HS-27A (cell line): ENCODE measurements around the gene ST7.

Source experiments
- DNase-seq: peaks from one replicate; pipeline ENCODE4 v3.0.0-alpha.2; 2012; ENCODE audit warnings: low read depth, missing footprints

The ST7 gene

GRCh38 chr7:116978006-116978405 lies 24.7 kb downstream of the ST7 start:
- no peak for DNase-seq

- DNase-seq = no peak
These were observed 26.1 kb downstream of the ST7 start for GRCh38 chr7:116979430-116979829.

GRCh38 chr7:116980354-116980753 lies 27.1 kb downstream of the ST7 start:
- no peak for DNase-seq

DNA sequence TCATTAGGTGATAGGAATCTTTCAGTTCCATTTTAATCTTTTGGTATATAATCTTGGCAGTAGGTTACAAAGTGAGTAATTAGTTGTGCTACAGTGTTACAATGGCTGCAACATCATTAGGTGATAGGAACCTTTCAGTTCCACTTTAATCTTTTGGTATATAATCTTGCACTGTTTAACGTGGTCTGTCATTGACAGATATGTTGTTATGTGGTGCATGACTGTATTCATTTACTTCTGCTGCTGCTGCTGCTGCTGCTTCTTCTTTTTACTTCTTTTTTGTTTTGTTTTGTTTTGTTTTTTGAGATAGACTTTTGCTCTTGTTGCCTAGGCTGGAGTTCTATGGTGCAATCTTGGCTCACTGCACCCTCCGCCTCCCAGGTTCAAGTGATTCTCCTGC lies 28.6 kb downstream of the ST7 start:
- no peak for DNase-seq

DNA sequence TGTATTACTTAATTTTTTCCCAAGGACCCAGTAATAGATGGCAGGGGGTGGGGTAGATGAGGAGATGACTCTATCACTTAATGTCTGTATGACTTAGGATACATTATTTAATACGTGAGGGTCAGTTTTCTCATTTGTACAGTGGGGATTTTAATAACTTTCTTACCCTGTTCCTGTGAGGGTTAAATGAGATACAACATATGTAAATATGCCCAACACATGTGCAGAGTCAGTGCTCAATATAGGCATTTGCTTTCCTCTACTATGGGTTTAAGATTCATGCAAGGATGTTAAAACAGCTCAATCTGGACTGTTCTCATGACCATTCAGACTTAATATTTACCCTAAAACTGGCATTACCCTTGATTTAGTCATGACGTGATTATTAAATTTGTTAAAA lies 31.2 kb downstream of the ST7 start:
- no peak for DNase-seq

GRCh38 chr7:116984917-116985316 lies 31.6 kb downstream of the ST7 start:
- no peak for DNase-seq

- DNase-seq = no peak
These were observed 32.3 kb downstream of the ST7 start for GRCh38 chr7:116985575-116985974.

GRCh38 chr7:116986611-116987565 lies 33.6 kb downstream of the ST7 start:
- no peak for DNase-seq

DNA sequence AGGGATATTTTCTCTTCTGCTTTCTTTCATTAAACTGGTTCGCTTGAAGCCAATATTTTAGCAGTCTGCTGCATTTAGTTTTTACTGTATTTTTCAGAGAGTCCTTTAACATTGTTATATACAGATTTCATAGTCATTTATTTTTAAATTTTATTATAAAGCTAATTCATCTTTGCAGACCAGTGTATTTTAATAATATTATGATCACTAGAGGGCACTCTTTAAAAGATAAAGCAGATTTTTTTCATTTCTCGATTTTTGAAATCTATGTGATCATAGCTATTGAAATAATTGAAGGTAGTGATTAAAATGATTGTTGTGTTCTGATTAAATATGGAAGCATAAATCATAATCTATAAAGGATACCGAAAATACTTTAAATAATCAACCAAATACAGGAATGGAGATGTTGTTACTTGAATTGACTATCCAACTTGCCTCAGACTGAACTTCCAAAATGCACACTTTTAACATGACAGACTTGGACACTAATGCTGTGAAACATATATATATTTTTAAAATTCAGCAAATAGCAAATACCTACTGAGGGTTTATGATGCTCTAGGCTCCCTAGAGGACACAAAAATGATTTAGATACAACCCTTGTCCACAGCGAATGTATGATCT lies 35.2 kb downstream of the ST7 start:
- no peak for DNase-seq

GRCh38 chr7:116990056-116990455 lies 36.8 kb downstream of the ST7 start:
- DNase-seq = no peak

DNA sequence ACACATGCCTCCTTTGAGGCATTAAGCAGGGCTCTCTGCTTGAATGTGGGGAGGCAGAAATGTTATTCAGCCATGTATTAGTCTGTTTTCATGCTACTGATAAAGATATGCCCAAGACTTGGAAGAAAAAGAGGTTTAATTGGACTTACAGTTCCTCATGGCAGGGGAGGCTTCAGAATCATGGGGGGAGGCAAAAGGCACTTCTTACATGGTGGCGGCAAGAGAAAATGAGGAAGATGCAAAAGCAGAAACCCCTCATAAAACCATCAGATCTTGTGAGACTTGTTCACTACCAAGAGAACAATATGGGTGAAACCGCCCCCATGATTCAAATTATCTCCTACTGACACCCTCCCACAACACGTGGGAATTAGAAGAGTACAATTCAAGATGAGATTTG lies 37.9 kb downstream of the ST7 start:
- no peak for DNase-seq

DNA sequence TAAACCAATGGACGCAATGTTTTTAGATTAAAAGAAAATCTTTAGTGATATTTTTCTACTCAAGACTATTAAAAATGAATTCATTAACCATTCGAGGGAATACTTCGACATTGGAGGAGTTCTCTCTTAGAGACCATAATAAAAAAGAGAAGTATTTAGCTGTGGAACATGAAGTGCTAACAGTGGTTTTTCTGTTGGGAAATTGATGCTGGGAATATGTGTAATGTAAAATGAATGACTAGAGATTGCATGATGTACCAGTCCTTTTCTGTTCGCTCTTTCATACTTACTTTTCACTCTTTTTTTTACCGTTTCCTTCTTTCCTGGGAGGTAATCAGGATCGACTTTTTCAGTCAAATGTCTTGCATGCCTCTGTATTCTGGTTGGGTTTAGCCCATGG lies 41.3 kb downstream of the ST7 start:
- no peak for DNase-seq

DNA sequence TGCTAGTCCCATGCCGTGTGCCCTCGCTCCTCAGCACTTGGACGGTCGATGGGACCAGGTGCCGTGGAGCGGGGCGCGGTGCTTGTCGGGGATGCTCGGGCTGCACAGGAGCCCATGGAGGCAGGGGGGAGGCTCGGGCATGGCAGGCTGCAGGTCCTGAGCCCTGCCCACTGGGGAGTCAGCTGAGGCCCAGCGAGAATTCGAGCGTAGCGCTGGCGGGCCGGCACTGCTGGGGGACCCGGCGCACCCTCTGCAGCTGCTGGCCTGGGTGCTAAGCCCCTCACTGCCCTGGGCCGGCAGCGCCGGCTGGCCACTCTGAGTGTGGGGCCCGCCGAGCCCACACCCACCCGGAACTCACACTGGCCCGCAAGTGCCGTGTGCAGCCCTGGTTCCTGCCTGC lies 44.7 kb downstream of the ST7 start:
- DNase-seq = no peak

DNA sequence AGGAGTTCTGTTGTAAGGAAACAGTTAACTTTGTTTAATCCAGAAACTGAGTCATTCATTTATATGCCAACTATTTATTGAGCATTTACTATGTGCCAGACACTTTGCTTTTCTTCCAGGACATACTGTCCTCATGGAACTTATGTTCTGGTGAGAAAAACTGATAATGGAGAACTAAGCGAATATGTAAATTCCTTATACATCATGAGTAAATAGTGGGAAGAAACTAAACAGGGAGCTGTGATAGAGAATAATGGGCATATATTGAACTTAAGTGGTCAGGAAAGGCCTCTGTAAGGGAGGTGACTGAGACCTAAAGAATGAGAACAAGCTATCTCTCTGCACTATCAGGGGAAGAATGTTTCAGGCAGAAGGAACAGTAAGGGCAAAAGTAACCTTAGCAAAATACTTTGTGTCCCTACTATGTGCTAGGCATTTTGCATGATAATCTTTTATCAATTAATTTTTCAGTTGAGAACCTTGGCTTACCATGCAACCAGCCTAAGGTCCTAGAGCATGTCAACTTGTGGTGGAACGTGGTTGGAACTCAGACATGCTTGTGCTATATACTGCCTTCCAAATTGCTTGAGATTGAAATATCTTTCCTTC lies 45.4 kb downstream of the ST7 start:
- no peak for DNase-seq

GRCh38 chr7:116999311-116999710 lies 46.0 kb downstream of the ST7 start:
- peak; percentile 51 for DNase-seq

DNA sequence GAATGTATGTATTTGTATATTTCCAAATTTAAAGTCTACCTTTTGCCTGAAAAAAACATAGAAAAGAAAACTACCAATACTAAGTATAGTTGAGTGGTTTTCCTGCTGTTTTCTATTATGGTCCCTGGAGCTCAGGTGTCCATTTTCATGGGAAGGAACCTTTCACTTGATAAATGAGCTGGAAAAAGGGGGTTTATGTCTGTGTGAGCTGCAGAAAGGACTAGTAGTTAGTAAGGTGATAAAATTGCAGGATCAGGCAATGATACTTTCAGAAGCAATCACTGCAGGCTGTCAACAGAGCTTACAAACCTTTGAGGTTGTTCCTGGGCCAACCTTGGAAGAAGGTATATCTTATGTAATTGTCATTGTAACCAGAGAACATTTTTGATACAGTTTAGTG lies 48.0 kb downstream of the ST7 start:
- no peak for DNase-seq

DNA sequence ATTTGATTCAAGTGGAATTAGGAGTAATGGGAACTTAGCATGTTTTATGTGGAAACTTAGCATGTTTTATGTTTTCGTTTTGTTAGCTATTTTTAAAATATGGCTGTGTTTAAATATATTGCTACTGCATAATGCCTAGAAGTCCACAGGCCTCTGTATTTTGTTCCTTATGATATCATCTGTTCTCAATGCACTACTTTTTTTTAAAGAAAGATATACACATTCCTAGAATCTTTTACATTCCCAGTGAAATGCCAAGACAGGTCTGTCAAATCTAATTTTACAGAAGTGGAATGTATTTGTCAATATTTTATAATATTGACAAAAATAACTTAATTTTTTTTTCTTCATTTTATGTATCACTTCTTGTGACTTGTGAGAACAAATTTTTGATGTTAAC lies 51.6 kb downstream of the ST7 start:
- DNase-seq = no peak

DNA sequence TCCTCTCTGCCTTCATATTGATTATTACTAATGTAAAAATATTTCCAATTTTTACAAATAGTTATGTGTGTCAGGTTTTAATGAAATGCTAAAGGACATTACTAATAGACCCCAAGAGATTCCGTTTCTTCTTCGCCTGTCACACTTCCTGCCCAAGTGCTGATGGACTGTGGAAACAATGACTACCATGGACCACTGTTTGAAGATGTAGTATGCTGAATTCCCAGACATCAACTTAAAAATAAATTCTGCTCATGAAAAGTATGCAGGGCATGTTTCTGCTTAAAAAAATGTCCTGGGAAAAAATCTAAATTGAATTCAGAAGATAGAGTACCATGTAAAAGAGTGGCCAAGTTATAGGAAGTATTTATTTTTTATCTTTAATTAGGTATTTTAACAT lies 52.1 kb downstream of the ST7 start:
- no peak for DNase-seq

- DNase-seq = no peak
These were observed 53.8 kb downstream of the ST7 start for GRCh38 chr7:117006907-117007684.

- DNase-seq = no peak
These were observed 55.0 kb downstream of the ST7 start for GRCh38 chr7:117008118-117008885.

- no peak for DNase-seq
These were observed 55.7 kb downstream of the ST7 start for GRCh38 chr7:117008886-117009531.
